Stimulated activated CD4-positive, alpha-beta T cell treated with anti-CD3 and anti-CD28 coated beads, Interleukin-1b, Interleukin-23, amount 100 ng/mL, for 4 hours (primary cell): ENCODE data around the gene MYO5C.
"Not testable (repeated sequence)": the region's sequence is repeated elsewhere in the genome, so short reads cannot be mapped to it uniquely, and the experiment has no call there.

Source experiments
- DNase-seq, 2 donors: peaks; one replicate each; pipeline ENCODE4 v3.0.0-alpha.2; 2020; ENCODE audit warnings: low read depth in 2 of 2

The MYO5C gene

DNA sequence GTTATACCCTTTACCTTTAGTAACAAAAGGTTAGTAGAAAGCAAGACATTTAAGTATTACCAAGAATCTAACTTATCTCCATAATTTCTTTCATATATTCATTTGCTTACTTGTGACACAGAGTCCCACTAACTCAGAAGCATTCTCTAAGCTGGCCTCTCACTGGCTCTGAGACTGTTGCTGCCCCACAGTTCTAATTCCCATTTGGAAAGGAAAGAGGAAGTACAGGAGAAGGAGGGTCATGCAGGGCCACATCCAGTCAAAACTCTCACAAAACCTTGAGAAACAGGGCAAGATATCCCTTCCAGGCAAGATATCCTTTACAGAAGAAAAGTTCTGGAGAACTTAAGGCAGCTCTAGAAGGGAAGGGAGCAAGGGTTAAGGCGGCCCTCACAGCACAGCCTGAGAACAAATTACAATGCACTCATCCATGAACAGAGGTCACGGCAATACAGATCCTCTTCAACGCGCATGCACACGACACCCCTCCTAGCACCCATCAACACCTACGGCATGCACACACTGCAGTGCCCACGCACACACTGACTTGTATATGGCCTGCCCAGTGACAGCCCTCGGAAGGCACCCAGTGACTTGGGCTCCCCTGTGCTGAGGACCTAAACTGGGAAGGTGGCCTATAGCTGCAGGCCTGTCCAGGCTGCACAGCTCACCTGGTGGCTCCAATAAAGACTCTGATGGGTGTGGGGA lies 13.0 kb upstream of the MYO5C start:
- DNase-seq = no peak

GRCh38 chr15:52307847-52308246 lies 12.2 kb upstream of the MYO5C start:
- no peak for DNase-seq

DNA sequence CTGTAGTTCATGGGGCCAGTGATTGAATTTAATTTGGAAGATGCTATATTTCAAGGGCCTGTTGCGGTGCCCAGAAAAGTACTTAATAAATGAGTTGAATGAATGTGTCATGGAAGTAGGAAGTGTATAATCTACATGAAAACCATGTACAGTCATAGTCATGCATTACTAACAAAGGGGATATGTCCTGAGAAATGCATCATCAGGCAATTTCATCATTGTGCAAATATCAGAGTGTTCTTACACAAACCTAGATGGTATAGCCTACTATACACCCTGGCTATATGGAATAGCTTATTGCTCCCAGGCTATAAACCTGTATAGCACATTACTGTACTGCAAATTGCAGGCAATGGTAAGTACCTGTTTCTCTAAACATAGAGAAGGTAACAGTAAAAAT lies 10.7 kb upstream of the MYO5C start:
- DNase-seq = no peak

DNA sequence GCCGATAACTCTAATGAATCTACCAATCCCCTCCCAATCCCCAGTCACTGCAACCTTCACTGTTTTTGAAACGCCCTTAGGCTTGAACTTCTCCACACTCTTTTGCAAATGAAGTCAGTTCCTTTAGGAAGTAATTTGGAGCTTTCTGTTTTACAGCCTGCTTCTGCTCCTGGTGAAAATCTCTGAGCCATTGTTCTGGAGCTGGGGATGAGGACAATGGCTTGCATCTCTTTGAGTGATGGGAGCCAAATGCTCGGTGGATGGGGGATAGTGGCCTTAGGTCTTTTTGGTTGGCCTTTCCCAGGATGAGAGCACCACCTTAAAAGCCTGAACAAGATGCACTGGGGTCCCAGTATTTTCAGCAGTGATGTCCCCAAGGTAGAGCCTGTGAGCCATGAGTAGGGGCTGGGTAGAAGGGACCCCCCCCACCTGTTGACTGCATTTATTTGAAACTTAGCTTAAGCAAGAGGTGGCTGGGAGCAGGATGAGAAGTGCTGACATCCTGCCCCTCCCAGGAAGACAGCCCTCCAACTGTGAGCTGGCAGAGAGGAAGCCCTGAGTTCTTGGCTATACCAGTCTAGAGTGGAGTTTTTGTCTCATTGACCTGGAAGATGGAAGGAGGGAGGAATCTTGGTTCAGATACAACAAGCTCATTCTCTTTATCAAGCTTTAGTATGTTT lies 7.6 kb upstream of the MYO5C start:
- DNase-seq = no peak

DNA sequence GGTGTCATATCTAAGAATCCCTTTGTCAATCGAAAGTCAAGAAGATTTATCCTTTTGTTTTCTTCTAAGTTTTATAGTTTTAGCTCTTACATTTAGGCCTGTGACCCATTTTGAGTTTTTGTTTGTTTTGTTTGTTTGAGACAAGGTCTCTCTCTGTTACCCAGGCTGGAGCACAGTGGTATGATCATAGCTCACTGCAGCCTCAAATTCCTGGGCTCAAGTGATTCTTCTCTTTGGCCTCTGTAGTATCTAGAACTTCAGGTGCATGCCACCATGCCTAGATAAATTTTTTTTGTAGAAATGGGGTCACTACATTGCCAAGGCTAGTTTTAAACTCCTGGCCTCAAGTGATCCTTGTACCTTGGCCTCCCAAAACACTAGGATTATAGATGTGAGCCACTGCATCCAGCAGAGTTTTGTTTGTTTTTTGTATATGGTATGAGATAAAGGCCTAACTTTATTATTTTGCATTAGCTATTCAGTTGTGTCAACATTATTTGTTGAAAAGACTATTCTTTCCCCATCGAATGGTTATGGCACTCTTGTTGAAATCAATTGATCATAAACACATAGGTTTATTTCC lies 5.8 kb upstream of the MYO5C start:
- no peak for DNase-seq

DNA sequence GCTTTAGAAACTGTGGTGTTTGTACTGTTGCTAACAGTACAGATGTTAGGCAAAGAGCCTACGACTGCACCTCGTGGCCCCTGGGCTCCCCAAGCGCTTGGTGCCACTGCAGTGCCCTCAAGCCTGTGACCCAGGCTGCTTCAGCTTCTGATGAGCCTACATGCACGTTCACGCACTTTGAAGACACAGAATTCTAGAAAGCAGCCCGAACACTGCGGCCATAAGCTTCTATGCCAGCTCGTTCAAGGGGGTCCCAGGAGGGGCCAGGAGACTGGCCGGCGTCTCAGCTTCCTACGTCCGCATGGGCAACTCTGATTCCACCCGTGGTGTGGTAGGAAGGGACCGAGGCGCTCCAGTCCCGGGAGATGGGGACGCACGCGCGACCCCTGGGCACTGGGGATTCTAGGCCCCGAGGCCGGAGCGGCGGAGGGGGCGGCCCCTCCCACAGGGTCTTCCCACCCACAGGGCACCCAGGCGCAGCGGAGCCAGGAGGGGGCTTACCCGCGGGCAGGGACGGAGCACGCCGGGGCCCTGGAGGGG lies 653 bp downstream of the MYO5C start:
- DNase-seq = no peak

- DNase-seq = no peak
These were observed 2.7 kb downstream of the MYO5C start for GRCh38 chr15:52292780-52293392.

GRCh38 chr15:52291204-52291603 lies 4.4 kb downstream of the MYO5C start:
- DNase-seq = no peak

DNA sequence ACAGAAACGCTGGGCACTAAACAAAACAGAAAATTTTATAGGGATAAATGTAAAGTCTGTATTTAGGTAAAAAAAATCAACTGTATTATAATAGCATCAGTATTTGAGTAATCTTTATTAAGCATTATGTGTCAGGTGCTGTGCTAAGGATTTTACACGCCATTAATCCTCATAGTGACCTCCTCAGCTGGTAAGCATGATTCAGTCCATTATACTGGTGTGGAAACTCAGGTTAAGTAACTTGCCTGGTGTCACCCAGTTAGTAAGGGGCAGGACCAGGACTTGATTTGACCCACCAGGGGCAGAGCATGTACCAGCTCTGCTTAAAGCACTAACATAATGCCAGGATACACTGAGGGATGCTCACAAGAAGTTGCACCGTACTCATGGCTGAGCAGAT lies 4.8 kb downstream of the MYO5C start:
- no peak for DNase-seq

DNA sequence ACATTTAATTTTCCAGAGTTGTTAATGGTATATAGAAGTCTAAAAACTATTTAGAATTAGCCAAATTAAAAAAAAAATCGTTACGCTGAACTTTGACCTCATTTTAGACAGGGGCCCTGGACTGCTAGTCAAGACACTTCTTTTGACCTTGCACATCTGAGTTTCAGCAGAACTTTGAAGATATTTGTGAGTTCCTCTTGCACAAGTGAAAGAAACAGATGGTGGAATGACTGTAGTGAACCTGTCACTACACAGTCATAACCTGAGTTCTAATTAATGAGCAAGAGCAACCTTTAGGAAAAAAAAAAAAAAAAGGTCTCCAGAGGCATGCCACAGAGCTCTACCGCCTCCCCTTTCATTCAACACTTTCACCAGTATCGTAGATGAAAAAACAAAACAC lies 5.3 kb downstream of the MYO5C start:
- DNase-seq = no peak

DNA sequence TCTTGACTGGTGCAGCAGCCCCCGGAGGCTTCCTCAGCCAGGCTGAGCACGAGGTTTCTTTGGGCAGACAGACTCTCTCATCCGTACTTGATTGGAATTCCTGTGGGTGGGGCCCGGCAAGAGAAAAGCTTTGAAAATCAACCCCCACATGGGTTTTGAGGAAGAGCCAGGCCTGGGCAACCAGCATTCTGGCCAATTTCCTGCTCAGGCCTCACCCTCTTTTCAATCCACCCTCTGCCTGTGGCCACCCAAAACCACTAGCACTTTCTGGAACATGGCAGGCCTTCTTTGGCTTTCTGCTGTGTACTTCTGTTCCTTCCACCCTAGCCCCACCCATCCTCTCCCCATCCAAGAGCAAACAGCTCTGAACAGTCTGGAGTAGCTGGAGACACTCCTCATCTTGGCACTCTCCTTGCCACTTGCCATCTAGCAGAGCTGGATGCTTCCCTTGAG lies 5.9 kb downstream of the MYO5C start:
- no peak for DNase-seq

GRCh38 chr15:52288986-52289385 lies 6.6 kb downstream of the MYO5C start:
- no peak for DNase-seq

DNA sequence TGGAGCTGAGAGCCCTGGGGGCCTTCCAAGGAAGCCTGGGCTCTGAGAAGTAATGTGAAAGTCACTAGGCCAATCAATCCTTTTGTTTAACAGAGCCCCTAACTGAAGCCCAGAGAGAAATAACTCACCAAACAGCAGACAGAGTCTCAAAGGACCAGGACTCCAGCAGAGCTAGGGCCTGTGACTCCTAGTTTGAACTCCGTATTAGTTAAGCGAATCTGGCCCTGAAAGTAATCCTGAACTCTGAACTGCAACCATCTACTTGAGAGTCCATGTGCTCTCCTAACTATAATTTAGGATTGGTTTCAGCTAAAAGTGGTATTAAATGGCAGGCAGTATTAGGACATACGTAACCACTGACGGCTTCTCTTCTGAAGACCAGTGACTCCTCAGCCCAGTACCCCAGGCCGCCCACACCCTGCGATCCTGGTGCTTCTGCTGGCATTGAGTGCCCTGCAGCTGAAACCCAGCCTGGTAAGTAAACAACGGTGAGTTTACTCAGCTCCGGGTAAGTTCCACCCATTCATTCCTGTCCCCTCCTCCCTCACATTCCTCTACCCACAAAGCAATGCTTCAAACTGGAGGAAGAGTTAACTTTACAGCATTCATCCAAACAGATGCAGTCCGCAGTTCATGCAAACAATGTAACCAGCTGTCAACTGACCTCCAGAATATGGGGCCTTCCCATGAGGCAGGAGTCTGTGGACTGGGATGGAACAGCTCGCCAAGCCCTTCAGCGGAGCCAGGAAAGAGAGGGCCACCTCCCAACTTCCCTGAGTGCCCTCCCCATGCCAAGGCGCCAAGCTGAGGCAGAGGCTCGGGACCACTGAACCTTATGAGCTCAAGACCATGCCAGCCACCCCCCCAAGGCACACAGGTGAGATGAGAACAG lies 7.3 kb downstream of the MYO5C start:
- no peak for DNase-seq

- no peak for DNase-seq
These were observed 8.5 kb downstream of the MYO5C start for GRCh38 chr15:52287114-52287513.

- DNase-seq = not testable (repeated sequence)
These were observed 9.7 kb downstream of the MYO5C start for GRCh38 chr15:52285941-52286340.

DNA sequence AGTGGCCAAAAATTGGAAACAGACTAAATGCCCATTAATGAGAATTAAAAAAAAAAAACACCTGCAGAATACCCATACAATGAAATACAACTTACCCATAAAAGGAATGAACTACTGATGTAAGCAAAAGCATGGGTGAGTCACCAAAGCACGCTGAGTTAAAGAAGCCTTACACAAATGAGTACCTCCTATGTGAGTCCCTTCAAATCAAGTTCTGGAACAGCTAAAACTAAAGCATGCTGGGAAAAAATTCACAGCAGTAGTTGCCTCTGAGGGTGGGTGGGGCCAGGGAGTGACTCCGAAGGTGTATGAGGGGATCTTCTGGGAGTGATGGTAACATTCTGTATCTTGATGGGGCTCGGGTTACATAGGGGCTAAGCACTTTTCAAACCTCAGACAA lies 11.4 kb downstream of the MYO5C start:
- DNase-seq = no peak

DNA sequence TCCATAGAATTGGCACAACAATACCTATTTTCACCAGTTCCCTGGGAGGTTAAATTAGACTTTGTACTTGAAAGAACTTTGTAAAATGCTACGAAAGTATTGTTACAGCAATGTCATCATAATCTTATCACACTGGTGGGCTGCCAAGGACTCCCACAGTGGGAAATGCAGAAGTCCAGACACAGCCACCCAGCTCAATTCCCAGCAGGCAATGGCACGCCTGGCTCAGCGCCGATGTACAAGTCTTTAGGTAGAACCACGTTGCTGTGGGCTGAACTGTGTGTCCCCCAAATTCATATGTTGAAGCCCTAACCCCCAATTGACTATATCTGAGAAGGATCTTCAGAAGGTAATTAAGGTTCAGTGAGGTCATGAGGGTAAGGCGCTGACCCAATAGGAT lies 12.3 kb downstream of the MYO5C start:
- DNase-seq = no peak

DNA sequence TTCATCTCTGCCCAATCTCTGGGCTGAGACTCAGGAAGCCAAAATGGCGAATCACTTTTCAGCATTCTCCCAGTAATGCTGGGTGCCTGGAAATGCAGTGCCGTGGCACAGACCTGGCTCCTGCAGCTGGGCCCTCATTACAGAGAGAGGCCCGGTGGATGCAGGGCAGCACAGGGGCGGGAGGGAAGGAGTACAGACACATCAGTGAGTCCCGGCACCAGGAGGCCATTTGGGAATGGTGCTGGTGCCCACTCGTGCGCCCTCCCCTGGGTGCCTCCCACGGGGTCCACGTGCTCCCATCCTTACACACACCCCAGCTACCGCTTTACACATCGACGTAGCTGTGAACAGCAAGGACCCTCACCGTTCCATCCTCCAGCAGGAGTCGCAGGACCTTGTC lies 13.2 kb downstream of the MYO5C start:
- DNase-seq = no peak

DNA sequence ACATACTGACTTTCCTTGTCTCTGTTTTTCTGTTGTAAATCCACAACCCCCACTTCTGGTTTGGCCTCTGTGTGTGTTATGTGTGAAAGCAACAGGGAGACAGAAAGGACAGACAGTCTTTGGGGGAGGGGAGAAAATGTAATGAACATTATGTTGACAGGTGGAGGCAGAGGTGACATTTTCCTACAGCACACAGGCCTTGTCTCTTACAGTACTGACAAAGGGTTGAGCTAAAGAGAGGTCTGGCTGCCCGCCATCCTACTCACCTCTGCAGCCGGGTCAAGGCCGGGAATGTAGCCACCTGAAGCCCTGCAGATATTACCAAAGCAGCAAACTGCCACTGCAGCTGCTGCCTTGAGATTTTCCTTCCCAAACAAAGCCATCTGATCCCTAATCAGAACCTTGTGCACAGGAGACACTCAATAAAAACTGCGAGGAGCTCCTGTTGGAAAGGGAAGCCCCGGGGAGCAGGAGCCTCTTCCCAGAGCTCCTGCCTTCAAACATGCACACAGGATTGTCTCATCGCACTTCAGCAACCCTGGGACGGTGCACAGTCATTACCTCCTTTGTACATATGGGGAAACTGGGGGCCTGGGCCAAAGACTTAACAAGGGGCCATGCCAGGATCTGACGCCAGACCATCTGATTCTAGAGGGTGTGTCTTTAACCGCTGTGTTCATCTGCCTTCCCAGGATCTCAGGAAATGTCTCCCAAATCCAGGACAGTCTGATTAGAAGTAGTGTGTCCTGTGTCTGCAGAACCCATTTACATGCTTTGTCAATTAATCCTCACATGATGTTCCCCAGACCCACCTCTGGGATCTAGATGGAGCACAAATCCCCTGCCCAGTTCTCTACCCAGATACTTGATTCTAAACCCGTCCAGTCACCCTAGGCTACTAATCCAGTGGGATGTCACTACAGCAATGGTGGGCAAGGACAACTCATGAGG lies 14.2 kb downstream of the MYO5C start:
- DNase-seq = no peak

DNA sequence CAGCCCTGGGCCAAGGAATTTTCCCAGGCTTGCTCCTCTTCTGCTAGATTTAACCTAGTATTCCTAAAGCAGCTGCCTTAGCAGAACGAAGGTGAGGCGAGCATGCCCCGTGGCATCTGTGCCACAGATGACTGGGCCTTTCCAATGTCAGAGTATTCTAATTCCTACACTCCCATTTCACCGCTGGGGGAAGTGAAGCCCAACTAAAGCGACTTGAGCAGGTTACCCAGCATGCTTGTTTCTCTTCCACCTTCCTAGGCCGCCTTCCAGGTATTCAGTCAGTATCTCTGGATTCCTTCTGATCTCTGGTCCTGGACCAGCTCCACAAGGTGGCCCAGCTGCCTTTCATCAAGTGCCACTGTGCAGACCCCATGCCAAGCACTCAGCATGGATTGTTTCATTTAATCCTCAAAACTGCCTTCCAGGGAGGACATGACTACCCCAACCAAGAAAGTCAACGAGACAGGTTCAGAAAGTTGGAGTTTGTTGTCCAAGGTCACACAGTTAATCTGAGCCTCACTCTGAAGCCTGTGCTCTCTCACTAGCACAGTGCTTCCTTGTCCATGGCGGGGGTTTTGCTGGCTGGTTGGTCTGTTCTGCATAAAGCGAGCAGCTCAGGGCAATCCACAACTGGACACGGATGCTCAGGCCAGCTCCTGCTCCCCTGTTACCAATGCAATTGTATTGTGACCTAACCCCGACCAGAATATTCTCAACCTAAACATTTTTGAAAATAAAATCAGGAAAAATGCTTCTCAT lies 15.1 kb downstream of the MYO5C start:
- no peak for DNase-seq
